ENCODE results near the gene SLC35D2.

The SLC35D2 gene

GRCh38 chr9:96413302-96414221, 30.1 kb upstream of the SLC35D2 start:
- H3K4me3 ChIP-seq (replicated peaks in 1 of 2; ENCODE audit: low read depth in 2 of 2, low read length in 2 of 2): no peak overlapping the region
- TF ChIP-seq CTCF (IDR thresholded peaks at IDR 0.05; ENCODE audit: low read depth, low read length): no peak
- DNase-seq (ENCODE audit: low read depth in 2 of 2): no peak

GRCh38 chr9:96412174-96412913, 28.8 kb upstream of the SLC35D2 start:
- H3K4me3 ChIP-seq (replicated peaks in 1 of 2; ENCODE audit: low read depth in 2 of 2, low read length in 2 of 2): no peak overlapping the region
- DNase-seq (ENCODE audit: low read depth in 2 of 2): no peak
- no peak for TF ChIP-seq CTCF (IDR thresholded peaks at IDR 0.05; ENCODE audit: low read depth, low read length)

GRCh38 chr9:96411129-96411838, 27.8 kb upstream of the SLC35D2 start:
- no peak for DNase-seq (ENCODE audit: low read depth in 2 of 2)
- no peak overlapping the region for H3K4me3 ChIP-seq (replicated peaks in 1 of 2; ENCODE audit: low read depth in 2 of 2, low read length in 2 of 2)
- TF ChIP-seq CTCF (IDR thresholded peaks at IDR 0.05; ENCODE audit: low read depth, low read length): no peak

- no peak for TF ChIP-seq CTCF (IDR thresholded peaks at IDR 0.05; ENCODE audit: low read depth, low read length)
- DNase-seq (ENCODE audit: low read depth in 2 of 2): no peak
- H3K4me3 ChIP-seq (replicated peaks in 1 of 2; ENCODE audit: low read depth in 2 of 2, low read length in 2 of 2): no peak overlapping the region
Measured at GRCh38 chr9:96408409-96409280, 25.1 kb upstream of the SLC35D2 start.

- DNase-seq (ENCODE audit: low read depth in 2 of 2): no peak
- TF ChIP-seq CTCF (IDR thresholded peaks at IDR 0.05; ENCODE audit: low read depth, low read length): no peak
- H3K4me3 ChIP-seq (replicated peaks in 1 of 2; ENCODE audit: low read depth in 2 of 2, low read length in 2 of 2): no peak overlapping the region
Measured at GRCh38 chr9:96400132-96400910, 16.8 kb upstream of the SLC35D2 start.
